Mammary epithelial cell (primary cell): ENCODE results near the gene JAK1.

Source experiments
- EZH2 ChIP-seq: IDR thresholded peaks from 2 replicates; pipeline ENCODE4 v1.6.1; 2012; ENCODE audit warnings: low read length, inconsistent platforms, borderline replicate concordance
- TF ChIP-seq, protein P1 (sequence below), 2 donors: IDR thresholded peaks in 1 of 2; conservative IDR thresholded peaks in 1 of 2; 2 replicates each; pipeline ENCODE4 v1.5.1; 2011 to 2012; ENCODE audit warnings: inconsistent platforms in 2 of 2, low read length in 2 of 2, mild to moderate bottlenecking in 2 of 2, control low read depth in 1 of 2, low read depth in 1 of 2; ENCODE audit not compliant: insufficient read depth in 1 of 2; ENCODE audit errors: extremely low read depth in 1 of 2

DNA sequence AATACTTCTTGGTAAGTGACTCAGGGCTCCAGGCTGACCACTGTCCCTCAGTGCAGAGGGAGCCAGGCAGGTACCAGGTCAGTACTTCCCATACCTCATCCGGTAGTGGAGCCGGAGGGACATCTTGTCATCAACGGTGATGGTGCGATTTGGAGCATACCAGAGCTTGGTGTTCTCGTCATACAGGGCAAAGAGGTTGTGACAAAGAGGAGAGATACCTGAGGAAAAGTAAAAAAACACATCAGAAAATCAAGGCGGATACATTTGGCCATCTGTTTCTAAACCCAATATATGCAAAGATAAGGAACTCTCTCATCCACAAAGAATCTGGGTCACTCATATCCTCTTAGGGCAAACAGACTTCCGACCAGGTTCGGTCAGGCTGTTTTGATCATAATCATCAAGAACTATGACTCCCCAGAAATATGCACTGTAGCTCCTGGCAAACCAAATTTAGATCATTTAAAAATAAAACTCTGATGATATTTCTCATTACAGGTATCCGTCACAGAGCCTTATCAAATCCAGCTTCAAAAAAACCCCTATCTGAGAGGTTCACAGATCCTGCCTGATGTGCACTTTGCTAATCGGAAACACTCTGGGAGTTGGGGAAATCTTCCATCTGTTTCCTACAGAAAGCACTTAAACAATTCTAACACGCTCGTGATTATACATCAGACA lies 87.3 kb downstream of the JAK1 start:
- TF ChIP-seq, protein P1, sequence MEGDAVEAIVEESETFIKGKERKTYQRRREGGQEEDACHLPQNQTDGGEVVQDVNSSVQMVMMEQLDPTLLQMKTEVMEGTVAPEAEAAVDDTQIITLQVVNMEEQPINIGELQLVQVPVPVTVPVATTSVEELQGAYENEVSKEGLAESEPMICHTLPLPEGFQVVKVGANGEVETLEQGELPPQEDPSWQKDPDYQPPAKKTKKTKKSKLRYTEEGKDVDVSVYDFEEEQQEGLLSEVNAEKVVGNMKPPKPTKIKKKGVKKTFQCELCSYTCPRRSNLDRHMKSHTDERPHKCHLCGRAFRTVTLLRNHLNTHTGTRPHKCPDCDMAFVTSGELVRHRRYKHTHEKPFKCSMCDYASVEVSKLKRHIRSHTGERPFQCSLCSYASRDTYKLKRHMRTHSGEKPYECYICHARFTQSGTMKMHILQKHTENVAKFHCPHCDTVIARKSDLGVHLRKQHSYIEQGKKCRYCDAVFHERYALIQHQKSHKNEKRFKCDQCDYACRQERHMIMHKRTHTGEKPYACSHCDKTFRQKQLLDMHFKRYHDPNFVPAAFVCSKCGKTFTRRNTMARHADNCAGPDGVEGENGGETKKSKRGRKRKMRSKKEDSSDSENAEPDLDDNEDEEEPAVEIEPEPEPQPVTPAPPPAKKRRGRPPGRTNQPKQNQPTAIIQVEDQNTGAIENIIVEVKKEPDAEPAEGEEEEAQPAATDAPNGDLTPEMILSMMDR (conservative IDR thresholded peaks at IDR 0.05 in 1 of 2, IDR thresholded peaks at IDR 0.05 in 1 of 2; ENCODE audit: extremely low read depth in 1 of 2, insufficient read depth in 1 of 2, low read depth in 1 of 2, low read length in 2 of 2): no peak
- no peak for TF ChIP-seq EZH2
